GM10266 (cell line): Measurements from ENCODE around the gene CTSD.

Experiments used
- DNase-seq: peaks from one replicate; pipeline ENCODE4 v3.0.0; 2012; ENCODE audit errors: extremely low spot score
- TF ChIP-seq, protein P1 (sequence below): IDR thresholded peaks from 2 replicates; pipeline ENCODE4 v1.5.1; 2012; ENCODE audit warnings: mild to moderate bottlenecking, low read depth; ENCODE audit not compliant: control insufficient read depth, insufficient read depth; ENCODE audit errors: missing control alignments

Gene CTSD

GRCh38 chr11:1785749-1786413 lies 22.2 kb upstream of the CTSD start:
- TF ChIP-seq, protein P1, sequence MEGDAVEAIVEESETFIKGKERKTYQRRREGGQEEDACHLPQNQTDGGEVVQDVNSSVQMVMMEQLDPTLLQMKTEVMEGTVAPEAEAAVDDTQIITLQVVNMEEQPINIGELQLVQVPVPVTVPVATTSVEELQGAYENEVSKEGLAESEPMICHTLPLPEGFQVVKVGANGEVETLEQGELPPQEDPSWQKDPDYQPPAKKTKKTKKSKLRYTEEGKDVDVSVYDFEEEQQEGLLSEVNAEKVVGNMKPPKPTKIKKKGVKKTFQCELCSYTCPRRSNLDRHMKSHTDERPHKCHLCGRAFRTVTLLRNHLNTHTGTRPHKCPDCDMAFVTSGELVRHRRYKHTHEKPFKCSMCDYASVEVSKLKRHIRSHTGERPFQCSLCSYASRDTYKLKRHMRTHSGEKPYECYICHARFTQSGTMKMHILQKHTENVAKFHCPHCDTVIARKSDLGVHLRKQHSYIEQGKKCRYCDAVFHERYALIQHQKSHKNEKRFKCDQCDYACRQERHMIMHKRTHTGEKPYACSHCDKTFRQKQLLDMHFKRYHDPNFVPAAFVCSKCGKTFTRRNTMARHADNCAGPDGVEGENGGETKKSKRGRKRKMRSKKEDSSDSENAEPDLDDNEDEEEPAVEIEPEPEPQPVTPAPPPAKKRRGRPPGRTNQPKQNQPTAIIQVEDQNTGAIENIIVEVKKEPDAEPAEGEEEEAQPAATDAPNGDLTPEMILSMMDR, result no peak
- no peak for DNase-seq

- TF ChIP-seq, protein P1, result no peak
- no peak for DNase-seq
Observed at GRCh38 chr11:1784761-1785650, 21.3 kb upstream of the CTSD start.

DNA sequence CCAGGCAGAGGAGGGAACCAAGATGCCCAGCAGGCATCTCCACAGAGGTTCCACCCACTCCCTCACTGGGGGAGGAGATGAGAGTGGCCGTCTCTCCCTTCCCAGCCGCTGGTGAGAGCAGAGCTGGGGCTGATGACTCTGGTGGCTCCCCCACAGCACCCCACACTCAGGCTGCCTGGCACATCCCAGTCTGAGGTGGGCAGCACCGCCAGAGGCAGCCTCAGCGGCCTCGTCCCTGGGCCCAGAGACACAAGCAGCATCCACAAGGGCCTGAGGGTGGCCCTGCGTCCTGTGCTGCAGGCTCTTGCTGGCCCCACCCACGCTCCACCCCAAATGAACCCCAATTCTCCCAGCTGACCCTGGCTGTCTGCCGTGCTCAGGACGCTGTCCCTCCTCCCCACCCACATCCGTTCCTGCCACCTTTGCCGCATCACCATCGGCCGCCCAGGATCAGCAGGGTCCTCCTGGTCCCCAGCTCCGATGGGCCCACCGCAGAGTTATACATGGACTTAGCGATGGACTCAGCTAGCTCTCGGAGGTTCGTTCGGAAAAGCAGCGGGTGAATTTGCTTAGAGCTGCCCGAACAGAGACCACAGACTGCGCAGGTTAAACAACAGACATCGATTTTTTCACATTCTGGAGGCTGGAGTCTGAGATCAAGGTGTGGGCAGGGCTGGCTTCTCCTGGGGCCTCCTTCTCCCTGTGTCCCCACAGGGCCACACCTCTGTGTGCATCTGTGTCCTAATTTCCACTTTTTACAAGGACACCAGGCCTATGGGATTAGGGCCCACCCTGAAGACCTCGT lies 20.2 kb upstream of the CTSD start:
- no peak for DNase-seq
- TF ChIP-seq, protein P1, result no peak

DNA sequence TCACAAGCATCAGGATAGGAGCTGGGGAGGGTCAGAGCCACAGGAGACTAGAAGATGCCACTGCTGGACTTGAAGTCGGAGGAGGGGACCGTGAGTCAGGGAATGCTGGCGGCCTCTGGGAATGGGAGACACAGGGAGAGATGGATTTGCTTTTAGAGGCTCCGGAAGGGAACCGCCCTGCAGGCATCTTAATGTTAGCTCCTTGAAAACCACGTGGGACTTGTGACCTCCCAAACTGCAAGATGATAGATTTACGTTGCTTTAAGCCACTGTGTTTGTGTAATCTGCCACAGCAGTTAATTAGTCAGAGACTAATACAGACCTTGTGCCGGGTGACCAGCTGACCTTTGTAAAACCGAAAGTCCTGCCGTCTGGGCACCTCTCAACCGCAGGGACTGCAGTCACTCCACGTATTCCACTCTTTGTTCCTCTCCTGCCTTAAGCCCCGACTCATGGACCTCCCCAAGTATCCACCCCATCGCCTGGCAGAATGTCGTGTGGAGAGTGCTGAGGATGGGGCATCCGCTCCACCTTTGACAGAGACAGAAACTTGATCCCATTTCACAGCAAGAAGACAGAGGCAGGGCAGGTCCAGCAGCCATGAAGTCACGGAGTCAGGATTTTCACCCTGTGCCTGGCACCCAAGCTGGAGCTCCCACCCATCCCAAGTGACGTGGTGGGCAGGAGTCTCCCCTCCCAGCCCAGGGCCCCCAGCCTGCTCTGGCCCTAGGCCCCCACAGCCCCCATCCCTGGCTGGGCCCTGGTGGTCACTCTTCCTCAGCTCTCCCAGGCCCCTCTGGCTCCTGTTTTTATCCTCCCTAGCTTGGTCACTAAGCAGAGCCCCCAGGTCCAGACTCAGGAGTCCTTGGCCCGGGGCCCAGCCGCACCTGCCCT lies 19.4 kb upstream of the CTSD start:
- TF ChIP-seq, protein P1, result no peak
- no peak for DNase-seq

GRCh38 chr11:1782031-1782590 lies 18.4 kb upstream of the CTSD start:
- DNase-seq, result no peak
- TF ChIP-seq, protein P1, result no peak

GRCh38 chr11:1781593-1781975 lies 17.9 kb upstream of the CTSD start:
- DNase-seq, result no peak
- TF ChIP-seq, protein P1, result no peak
